Measurements from ENCODE around the gene FAM135A. TPM values are rescaled to one million over a fixed set of nuclear protein-coding genes. Genes with fewer than 3 reads are reported as not detected.

FAM135A gene
- total and polyA plus RNA-seq, 9 of the 15 experiments (the other 6 are each of a cell fraction or from before 2014, with no cell fraction given), result 7.4 to 32.9 (median 19.2) TPM

DNA sequence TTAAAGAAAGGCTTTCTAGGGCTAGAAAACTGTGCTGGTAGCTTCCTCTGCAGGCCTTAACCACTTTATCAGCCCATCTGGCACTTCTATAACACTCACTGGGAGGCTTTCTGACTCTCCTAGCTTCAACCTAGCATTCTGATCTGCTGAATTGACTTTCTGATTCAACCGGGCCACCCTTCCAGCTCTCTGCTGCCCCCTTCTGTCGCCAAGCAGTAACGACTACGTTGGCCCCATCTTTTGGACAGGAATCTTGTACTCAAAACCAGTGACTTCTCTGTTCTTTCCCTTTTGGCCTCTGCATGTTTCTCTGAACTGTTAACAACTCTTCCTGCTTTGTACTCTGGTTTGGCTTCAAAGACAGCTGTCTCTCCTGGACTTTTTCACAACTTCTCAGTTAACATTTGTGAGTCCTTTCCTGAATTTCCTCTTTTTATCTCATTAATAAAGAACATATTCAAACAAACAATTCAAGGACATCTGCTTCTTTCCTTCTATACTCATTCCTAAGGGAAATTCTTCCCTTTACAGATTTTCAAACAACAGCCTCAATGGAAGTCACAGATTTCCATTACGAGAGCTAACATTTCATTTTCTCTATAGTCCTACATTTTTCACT lies 43.9 kb upstream of the FAM135A start (continued):
- 0 out of 2 replicates have a peak, but pooled peaks have one; percentile 18 for TF ChIP-seq ZNF384 (IDR thresholded peaks at IDR 0.05; ENCODE audit: low read depth, low read length)
- TF ChIP-seq LCOR (CRISPR knock-in tag; IDR thresholded peaks at IDR 0.05), result peak; percentile 46; the same call in 1 of the 2 replicates
- TF ChIP-seq SRSF9 (IDR thresholded peaks at IDR 0.05; ENCODE audit: borderline replicate concordance, low read depth, low read length), result no peak
- peak; percentile 24; the same call in 1 of the 2 replicates for TF ChIP-seq KLF16 (IDR thresholded peaks at IDR 0.05)
- TF ChIP-seq C11orf30 (IDR thresholded peaks at IDR 0.05; ENCODE audit: low read depth), result peak; percentile 70
- no peak for TF ChIP-seq SAP30 (IDR thresholded peaks at IDR 0.05; ENCODE audit: borderline replicate concordance, insufficient read depth, low read depth, low read length, poor library complexity, severe bottlenecking)
- TF ChIP-seq ZNF699 (CRISPR knock-in tag; IDR thresholded peaks at IDR 0.05; ENCODE audit: insufficient replicate concordance), result no peak
- no peak for TF ChIP-seq PTBP1 (IDR thresholded peaks at IDR 0.05; ENCODE audit: low read depth, low read length)
- TF ChIP-seq ZNF551 (CRISPR knock-in tag; IDR thresholded peaks at IDR 0.05), result no peak
- no peak for TF ChIP-seq TAL1 (IDR thresholded peaks at IDR 0.05)
- no peak for TF ChIP-seq CREB3L1 (IDR thresholded peaks at IDR 0.05; ENCODE audit: borderline replicate concordance, low read depth)
- no peak for TF ChIP-seq ATF1 (CRISPR knock-in tag; IDR thresholded peaks at IDR 0.05)
- TF ChIP-seq ATF1 (tag; IDR thresholded peaks at IDR 0.05), result 0 out of 2 replicates have a peak, but pooled peaks have one; percentile 31
- no peak for TF ChIP-seq TCF15 (CRISPR knock-in tag; IDR thresholded peaks at IDR 0.05)
- TF ChIP-seq MAFG (tag; conservative IDR thresholded peaks at IDR 0.05), result peak; percentile 71
- no peak for TF ChIP-seq CCAR2 (IDR thresholded peaks at IDR 0.05; ENCODE audit: low read depth, low read length)
- no peak for TF ChIP-seq ZC3H8 (IDR thresholded peaks at IDR 0.05)
- TF ChIP-seq ATF7 (IDR thresholded peaks at IDR 0.05), result peak; percentile 27; the same call in 1 of the 2 replicates
- TF ChIP-seq SMC3 (conservative IDR thresholded peaks at IDR 0.05; ENCODE audit: insufficient read depth, low read depth, low read length), result peak; percentile 91
- no peak for TF ChIP-seq ZNF133 (CRISPR knock-in tag; IDR thresholded peaks at IDR 0.05)
- TF ChIP-seq CBX2 (IDR thresholded peaks at IDR 0.05; ENCODE audit: insufficient read depth, low read length, poor library complexity, severe bottlenecking), result no peak
- TF ChIP-seq ZC3H11A (IDR thresholded peaks at IDR 0.05; ENCODE audit: low read depth, low read length), result no peak
- no peak for TF ChIP-seq SMARCA4 (IDR thresholded peaks at IDR 0.05)
- 0 out of 2 replicates have a peak, but pooled peaks have one; percentile 29 for TF ChIP-seq CREB1 (IDR thresholded peaks at IDR 0.05)
- no peak; the same call in 1 of the 2 replicates for TF ChIP-seq CREB1 (CRISPR knock-in tag; IDR thresholded peaks at IDR 0.05)
- peak; percentile 79 for TF ChIP-seq CC2D1A (IDR thresholded peaks at IDR 0.05)
- peak; percentile 18 for TF ChIP-seq E2F8 (IDR thresholded peaks at IDR 0.05; ENCODE audit: low read depth, partially characterized antibody)
- TF ChIP-seq BRF1 (IDR thresholded peaks at IDR 0.05; ENCODE audit: borderline replicate concordance, extremely low read depth, insufficient read length), result no peak
